Measurements from ENCODE around the gene LDHA.

The LDHA gene

GRCh38 chr11:18455686-18456372 lies 61.5 kb downstream of the LDHA start, which contains the start of gene LDHAL6A:
Gene LDHAL6A, plus strand, starts transcription at chr11:18455856. Its CDS starts 825 bp downstream, at chr11:18456681.
- no peak for TF ChIP-seq TAF1 (IDR thresholded peaks at IDR 0.05; ENCODE audit: low read depth, low read length)
- no peak for TF ChIP-seq POLR2A (IDR thresholded peaks at IDR 0.05; ENCODE audit: low read depth, low read length)
- no peak for TF ChIP-seq SPI1 (IDR thresholded peaks at IDR 0.05; ENCODE audit: low read depth, low read length)
- no peak for TF ChIP-seq POU2F2 (IDR thresholded peaks at IDR 0.05; ENCODE audit: low read depth, low read length)
- TF ChIP-seq PAX5 (IDR thresholded peaks at IDR 0.05; ENCODE audit: insufficient read depth, low read length, severe bottlenecking): no peak
- no peak for TF ChIP-seq POLR2AphosphoS5 (IDR thresholded peaks at IDR 0.05; ENCODE audit: low read depth, low read length)
- FAIRE-seq (no peak), DNase-seq (ENCODE audit: insufficient read length, low spot score) (no peak)

GRCh38 chr11:18457450-18457849 lies 63.1 kb downstream of the LDHA start:
- FAIRE-seq: no peak
- no peak for TF ChIP-seq PAX5 (IDR thresholded peaks at IDR 0.05; ENCODE audit: insufficient read depth, low read length, severe bottlenecking)
- no peak for TF ChIP-seq TAF1 (IDR thresholded peaks at IDR 0.05; ENCODE audit: low read depth, low read length)
- no peak for TF ChIP-seq SPI1 (IDR thresholded peaks at IDR 0.05; ENCODE audit: low read depth, low read length)
- no peak for TF ChIP-seq POU2F2 (IDR thresholded peaks at IDR 0.05; ENCODE audit: low read depth, low read length)
- no peak for TF ChIP-seq POLR2A (IDR thresholded peaks at IDR 0.05; ENCODE audit: low read depth, low read length)
- TF ChIP-seq POLR2AphosphoS5 (IDR thresholded peaks at IDR 0.05; ENCODE audit: low read depth, low read length): no peak
- no peak for DNase-seq (ENCODE audit: insufficient read length, low spot score)

Data from GM12891 (cell line).